GM18498 (cell line): ENCODE measurements around the gene OVCH1.

Source experiments
- ATAC-seq: cut with Tn5 transposase; IDR thresholded peaks from one replicate; pipeline ENCODE4 v1.9.1; 2021; ENCODE audit warnings: mild to moderate bottlenecking, moderate library complexity; ENCODE audit not compliant: unreplicated experiment

The OVCH1 gene

GRCh38 chr12:29497588-29497987 is at the start of gene OVCH1:
Gene OVCH1 (minus strand): TSS chr12:29497686. CDS start chr12:29497686, 0 bp downstream.
- no peak for ATAC-seq

- no peak for ATAC-seq
Measured at GRCh38 chr12:29547151-29547632, 49.7 kb upstream of the OVCH1 start.

- ATAC-seq: no peak
Measured at GRCh38 chr12:29546000-29546399, 48.5 kb upstream of the OVCH1 start.

- peak; percentile 88 for ATAC-seq
Measured at GRCh38 chr12:29545102-29545467, 47.6 kb upstream of the OVCH1 start.

GRCh38 chr12:29544428-29545101 is 47.1 kb upstream of the OVCH1 start:
- peak; percentile 47 for ATAC-seq

GRCh38 chr12:29543036-29543435 is 45.5 kb upstream of the OVCH1 start:
- no peak for ATAC-seq

- ATAC-seq: no peak
Measured at GRCh38 chr12:29537298-29537697, 39.8 kb upstream of the OVCH1 start.

- ATAC-seq: no peak
Measured at GRCh38 chr12:29534935-29535334, 37.4 kb upstream of the OVCH1 start.

- peak; percentile 71 for ATAC-seq
Measured at GRCh38 chr12:29533815-29534489, 36.5 kb upstream of the OVCH1 start.

- no peak for ATAC-seq
Measured at GRCh38 chr12:29531471-29531870, 34.0 kb upstream of the OVCH1 start.

GRCh38 chr12:29530436-29530835 is 33.0 kb upstream of the OVCH1 start:
- ATAC-seq: no peak

GRCh38 chr12:29528161-29528560 is 30.7 kb upstream of the OVCH1 start:
- no peak for ATAC-seq

GRCh38 chr12:29521951-29522350 is 24.5 kb upstream of the OVCH1 start:
- no peak for ATAC-seq

GRCh38 chr12:29519585-29520182 is 22.2 kb upstream of the OVCH1 start:
- ATAC-seq: no peak

GRCh38 chr12:29518407-29518806 is 20.9 kb upstream of the OVCH1 start:
- ATAC-seq: no peak

GRCh38 chr12:29517264-29517663 is 19.8 kb upstream of the OVCH1 start:
- no peak for ATAC-seq

GRCh38 chr12:29516431-29516875 is 19.0 kb upstream of the OVCH1 start:
- ATAC-seq: no peak

GRCh38 chr12:29510591-29511185 is 13.2 kb upstream of the OVCH1 start:
- ATAC-seq: no peak

- ATAC-seq: no peak
Measured at GRCh38 chr12:29509503-29509902, 12.0 kb upstream of the OVCH1 start.

- no peak for ATAC-seq
Measured at GRCh38 chr12:29508949-29509348, 11.5 kb upstream of the OVCH1 start.

- no peak for ATAC-seq
Measured at GRCh38 chr12:29505122-29505521, 7.6 kb upstream of the OVCH1 start.

- ATAC-seq: no peak
Measured at GRCh38 chr12:29503283-29503682, 5.8 kb upstream of the OVCH1 start.
